Kidney glomerular epithelial cell (primary cell): ENCODE data around the gene B3GALT5.
A peak's percentile ranks its signal among the peaks of the same experiment; 100 is the strongest.
"Not testable (repeated sequence)": the region's sequence is repeated elsewhere in the genome, so short reads cannot be mapped to it uniquely, and the experiment has no call there.

Experiments used
- DNase-seq: peaks from one replicate; lab custom pipeline; 2025; lab: John Stamatoyannopoulos, UW

The B3GALT5 gene

GRCh38 chr21:39667353-39667891 lies 54.7 kb downstream of the B3GALT5 start:
- no peak for DNase-seq

- no peak for DNase-seq
Observed at GRCh38 chr21:39668369-39668768, 55.6 kb downstream of the B3GALT5 start.

GRCh38 chr21:39669485-39669884 lies 56.7 kb downstream of the B3GALT5 start:
- DNase-seq: no peak

DNA sequence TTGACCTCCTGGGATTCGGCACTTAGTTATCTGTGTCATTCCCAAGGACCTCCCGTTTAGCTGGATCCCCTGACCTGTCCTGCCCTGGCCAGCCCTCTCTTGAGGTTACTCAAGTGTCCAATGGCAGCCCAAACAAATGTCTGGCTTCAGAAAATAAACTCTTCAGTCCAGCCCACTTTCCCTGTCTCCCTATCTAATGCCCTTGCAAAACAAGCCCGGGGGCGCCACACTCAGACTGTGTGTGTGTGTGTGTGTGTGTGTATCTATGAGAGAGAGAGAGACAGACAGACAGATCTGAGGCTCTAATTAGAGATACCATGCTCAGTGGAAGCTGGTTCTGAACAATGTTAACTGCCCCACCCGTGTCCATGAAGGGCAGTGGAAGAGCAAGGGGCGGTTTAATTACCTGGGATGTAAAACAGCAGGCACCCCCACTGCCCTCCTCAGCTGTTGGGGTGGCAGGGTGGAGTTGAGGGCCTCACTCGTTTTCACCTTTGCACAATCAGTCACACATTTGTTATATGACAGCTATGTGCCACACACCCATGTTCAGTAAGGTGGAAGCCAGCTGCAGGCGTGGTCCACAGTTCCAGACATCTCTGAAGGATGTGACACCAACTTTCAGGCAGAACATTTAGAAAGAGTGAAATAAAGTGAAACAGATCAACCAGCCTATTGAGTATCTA lies 57.4 kb downstream of the B3GALT5 start:
- DNase-seq: no peak

DNA sequence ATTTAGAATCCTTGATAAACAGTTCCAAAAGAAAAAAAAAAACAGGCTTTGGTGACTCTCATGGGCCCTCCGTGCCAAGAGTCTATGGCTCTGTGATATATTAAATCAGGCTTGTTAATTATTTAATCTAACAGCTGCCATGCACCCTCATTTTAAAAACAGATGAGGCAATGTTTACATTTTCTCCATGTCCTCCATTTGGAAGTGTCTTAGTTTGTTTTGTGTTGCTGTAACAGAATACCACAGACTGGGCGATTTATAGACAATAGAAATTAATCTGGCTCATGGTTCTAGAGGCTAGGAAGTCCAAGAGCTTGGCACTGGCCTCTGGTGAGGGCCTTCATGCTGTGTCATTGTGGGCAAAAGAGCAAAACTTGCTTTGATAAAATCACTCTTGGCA lies 58.0 kb downstream of the B3GALT5 start:
- DNase-seq: peak; percentile 46

DNA sequence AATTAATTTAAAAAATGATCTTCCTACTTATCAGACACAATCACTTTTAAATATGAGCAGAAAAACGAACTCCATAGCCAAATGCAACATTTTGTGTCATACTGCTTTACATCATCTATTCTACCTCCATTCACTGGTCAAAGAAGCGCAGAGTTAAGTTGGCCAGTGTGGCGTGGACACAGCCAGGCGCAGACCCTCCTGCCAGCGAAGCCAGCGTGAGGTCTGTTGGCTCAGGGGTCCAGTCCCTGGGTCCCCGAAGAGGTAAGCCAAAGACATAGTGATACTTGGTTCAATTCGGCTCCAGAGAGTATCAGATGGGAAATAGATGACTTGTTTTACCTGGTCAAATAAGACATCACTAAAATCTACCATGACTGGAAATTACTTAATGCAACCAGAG lies 59.2 kb downstream of the B3GALT5 start:
- no peak for DNase-seq

DNA sequence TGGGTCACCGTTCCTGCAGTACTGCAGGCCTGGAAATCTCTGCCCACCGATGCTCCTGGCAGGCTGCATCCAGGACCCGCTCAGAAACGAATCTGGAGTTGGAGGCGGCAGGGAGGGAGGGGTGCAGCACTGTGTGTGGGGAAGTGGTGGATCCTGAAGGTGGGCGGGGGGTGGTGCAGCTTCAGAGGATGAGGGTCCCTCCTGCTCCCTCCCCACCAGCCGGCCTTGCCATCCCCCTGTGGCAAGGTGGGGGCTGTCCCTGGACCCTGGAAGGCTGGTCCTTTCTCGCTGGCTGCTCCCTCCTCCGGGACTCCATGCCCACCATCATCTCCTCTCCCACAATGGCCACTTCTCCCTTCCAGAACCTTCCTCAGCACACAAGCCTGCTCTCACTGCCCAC lies 60.4 kb downstream of the B3GALT5 start:
- no peak for DNase-seq

DNA sequence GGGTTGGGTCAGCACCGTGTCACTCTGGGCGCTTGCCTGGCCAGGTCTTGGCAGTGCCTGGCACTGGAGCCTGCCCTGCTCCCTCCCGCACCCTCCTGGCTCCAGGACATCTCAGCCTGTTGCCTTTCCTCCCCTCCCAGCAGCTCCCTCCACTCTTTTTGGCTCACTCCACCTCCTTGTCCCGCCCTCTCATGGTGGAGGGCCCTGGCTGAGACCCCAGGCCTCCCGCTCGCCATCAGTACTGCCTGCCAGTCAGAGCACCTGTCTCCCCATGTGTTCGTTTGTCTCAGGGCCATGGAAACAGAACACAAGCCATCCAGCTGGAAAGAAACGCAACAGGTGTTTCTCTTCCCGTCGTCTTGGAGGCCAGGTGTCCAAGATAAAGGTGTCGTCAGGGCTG lies 61.0 kb downstream of the B3GALT5 start:
- DNase-seq: no peak

GRCh38 chr21:39674801-39675200 lies 62.1 kb downstream of the B3GALT5 start:
- DNase-seq: no peak

DNA sequence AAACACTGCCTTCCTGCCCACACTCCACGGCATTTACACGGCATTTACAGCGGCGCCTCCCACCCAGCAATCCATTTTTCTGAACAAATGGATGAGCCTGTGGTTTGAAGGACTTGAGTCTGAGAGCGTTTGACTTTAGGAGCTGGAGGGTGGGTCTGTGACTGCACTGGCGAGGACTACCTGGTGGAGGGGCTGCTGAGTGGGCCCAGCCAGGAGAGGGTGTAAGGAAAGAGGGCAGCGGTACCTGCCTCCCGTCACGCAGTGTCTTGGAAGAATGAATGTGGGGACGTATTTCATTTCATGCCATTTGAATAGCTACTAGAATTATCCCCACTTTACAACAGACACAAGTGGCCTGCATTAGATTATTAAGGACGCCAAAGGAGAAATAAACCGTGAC lies 62.9 kb downstream of the B3GALT5 start:
- no peak for DNase-seq

- DNase-seq: peak; percentile 97
Observed at GRCh38 chr21:39675993-39676661, 63.4 kb downstream of the B3GALT5 start.

- no peak for DNase-seq
Observed at GRCh38 chr21:39680216-39680615, 67.5 kb downstream of the B3GALT5 start.

- DNase-seq: no peak
Observed at GRCh38 chr21:39681257-39681656, 68.5 kb downstream of the B3GALT5 start.

DNA sequence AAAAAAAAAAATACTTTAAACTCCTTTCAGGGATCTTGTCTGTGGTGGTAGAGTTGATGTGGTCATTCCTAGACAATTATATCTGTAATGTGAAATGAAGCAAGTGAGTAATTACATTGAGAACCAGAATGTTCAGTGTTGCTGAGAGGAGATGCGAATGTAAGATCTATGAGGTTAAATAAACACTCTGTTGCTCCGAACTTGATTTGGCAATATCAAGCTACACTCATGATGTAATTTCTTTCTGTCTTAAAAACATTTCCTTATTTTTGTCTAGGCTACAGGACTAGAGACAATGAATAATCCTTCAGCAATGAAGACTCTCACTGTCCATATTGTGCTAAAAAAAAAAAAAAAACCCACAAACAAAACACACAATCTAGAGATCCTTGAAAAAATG lies 69.1 kb downstream of the B3GALT5 start:
- DNase-seq: peak; percentile 96

DNA sequence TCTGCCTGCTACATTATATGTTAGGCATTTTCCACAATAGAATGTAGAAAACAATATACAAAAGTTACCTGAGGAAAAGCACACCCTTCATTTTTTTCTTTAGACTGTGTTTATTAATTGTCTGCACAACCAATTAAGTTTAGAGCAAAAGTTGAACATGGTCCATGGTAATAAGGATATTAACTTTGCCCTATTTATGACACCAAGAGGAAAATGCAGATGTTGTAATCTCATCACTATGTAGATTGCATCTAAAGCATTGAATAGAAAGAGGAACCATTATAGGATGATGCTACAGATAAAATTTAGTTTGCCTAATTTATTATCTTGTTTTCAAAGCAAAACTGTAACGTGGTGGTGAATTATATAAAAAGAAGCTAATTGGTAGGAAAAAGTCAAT lies 72.5 kb downstream of the B3GALT5 start:
- no peak for DNase-seq

- DNase-seq: no peak
Observed at GRCh38 chr21:39685991-39686390, 73.3 kb downstream of the B3GALT5 start.

DNA sequence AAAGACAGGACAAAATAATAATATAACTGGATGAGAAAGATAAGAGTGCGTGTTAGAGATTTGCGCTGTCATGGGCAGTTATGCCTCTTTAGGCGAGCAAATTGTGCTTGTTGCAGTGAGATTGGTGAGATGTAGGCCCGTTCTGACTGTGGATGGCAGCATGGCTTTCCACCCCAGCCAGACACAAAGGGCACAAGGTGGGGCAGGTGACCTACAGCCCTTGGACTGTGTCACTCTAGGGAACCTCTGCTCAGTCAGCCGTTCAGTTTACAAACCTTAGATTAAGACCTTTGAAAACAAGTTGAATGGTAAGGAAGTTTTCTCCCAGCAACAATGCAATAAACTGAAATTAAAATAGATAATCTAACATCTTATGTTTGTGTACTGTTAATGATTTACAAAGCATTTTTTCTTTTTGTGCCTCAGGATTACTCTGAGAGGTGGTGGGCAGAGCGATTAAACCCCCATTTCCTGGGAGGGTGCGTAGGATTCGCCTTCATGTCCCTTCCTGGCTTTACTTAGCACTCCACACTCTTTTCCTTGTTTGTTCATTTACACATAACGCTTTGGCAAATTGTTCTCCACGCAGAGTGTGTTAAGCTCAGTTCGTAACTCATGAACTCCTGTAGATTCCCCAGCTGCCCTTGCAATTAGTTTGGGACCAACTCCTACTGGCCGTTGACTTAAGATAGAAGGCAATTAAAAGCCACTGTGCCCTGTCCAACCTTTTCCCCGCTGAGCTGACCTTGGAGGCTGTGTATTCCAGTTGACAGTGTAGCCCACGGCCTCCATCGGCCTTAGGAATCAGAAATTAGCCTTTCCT lies 74.1 kb downstream of the B3GALT5 start:
- no peak for DNase-seq

GRCh38 chr21:39688010-39688409 lies 75.3 kb downstream of the B3GALT5 start:
- DNase-seq: no peak

GRCh38 chr21:39689860-39690259 lies 77.1 kb downstream of the B3GALT5 start:
- not testable (repeated sequence) for DNase-seq

DNA sequence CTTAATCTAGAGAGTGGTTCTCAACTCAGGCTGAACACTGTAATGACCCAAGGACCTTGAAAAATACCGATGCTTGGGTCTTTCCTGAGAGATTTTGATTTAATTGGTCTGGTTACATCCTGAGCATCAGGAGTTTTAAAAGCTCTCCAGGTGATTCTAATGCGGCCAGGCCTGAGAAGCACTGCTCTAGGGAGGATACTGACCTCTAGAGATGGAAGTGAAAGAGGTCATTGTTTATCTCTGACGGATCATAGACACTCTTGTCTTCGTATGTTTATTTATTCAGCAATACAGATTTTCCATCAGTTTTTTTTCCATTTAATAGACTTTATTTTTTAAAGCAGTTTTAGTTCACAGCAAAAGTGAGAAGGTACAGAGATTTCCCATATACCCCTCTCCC lies 77.7 kb downstream of the B3GALT5 start:
- no peak for DNase-seq

- DNase-seq: no peak
Observed at GRCh38 chr21:39694750-39695149, 82.0 kb downstream of the B3GALT5 start.

GRCh38 chr21:39696196-39696595 lies 83.5 kb downstream of the B3GALT5 start:
- DNase-seq: no peak

DNA sequence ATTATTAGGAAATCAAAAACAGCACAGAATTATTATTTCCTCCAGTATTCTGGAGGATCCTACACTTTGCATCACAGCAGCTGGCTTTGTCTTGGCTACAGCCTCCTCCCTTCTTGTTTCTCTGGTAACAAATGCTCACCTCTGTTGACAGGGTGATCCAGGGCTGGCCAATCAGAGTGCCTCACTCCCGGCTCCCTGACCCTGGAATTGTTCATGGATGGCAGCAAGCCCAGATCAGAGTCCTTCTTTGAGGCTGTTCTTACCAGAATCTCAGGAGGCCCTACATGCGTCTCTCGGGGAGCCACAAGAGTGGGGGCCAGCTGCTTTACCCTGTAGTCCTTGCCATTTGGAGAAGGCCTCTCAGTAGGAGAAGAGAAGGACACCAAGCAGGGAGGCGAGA lies 83.9 kb downstream of the B3GALT5 start:
- no peak for DNase-seq
